ENCODE data around the gene POLR2B. TPM values are rescaled to one million over a fixed set of nuclear protein-coding genes. Genes with fewer than 3 reads are reported as not detected.

Gene POLR2B
- total RNA-seq, 2 donors from 2014 or later = 115 to 135 TPM

DNA sequence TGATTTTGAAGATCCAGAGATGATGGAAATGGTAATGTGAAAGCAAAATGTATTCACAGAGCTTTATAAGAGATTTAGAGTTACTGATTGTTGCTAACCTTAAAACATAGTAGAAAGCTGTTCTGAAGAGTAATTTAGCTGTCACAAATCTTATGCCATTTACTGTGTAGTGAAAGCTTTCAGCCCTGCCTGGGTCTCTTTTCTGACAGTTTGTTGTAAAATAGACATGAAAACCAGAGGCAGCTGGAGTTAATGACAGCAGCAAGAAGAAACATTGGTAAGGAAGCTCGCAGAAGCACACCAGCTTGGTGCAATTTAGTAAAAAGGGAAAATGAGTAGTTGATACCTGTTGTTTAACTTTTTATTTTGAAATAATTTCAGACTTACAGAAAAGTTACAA lies 21.1 kb downstream of the POLR2B start:
- Mint-ChIP-seq H3K36me3 (ENCODE audit: insufficient read depth in 2 of 2) (peaks cover 11 to 48% of the 10 kb centered on the region in 2 donors), H3K9me3 (no peaks in the 10 kb centered on the region), H3K27ac (peak overlapping the region; percentile 24)

DNA sequence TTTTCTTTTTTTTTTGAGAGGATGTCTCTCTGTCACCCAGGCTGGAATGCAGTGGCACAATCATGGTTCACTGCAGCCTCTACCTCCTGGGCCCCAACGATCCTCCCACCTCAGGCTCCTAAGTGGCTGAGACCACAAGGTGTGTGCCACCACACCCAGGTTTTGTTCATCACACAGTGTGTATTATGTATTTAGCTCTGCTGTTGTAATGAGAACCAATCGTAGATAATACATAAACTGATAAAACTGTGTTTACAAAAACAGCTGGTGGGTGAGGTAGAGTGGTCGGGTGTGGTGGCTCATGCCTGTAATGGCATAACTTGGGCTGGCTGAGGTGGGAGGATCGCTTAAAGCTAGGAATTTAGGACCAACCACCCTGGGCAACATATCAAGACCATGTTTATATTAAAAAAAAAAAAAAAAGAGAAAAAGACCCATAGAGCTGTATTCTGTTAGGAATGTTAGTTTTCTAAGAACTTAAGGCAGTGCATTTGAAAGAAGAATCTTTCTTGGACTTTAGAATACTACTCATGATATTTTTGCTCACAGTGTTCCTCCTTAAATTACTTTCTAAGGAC lies 34.9 kb downstream of the POLR2B start:
- no peaks in the 10 kb centered on the region for H3K4me1 Mint-ChIP-seq (ENCODE audit: low read depth)
- no peaks in the 10 kb centered on the region for H3K27me3 Mint-ChIP-seq (ENCODE audit: low read depth)
- H3K36me3 Mint-ChIP-seq (ENCODE audit: insufficient read depth in 2 of 2) = peaks cover 19 to 39% of the 10 kb centered on the region in 2 donors
- DNase-seq (no peak), ATAC-seq (replicated peaks in 1 of 2) (no peak)
- no peak overlapping the region for H3K27ac Mint-ChIP-seq
- no peaks in the 10 kb centered on the region for H3K9me3 Mint-ChIP-seq
- H3K4me3 Mint-ChIP-seq = no peak overlapping the region

More for the DNA sequence above, 21.1 kb downstream of the POLR2B start:
- H3K27me3 Mint-ChIP-seq (ENCODE audit: low read depth) = no peaks in the 10 kb centered on the region
- DNase-seq (no peak), ATAC-seq (replicated peaks in 1 of 2) (no peak)
- H3K4me1 Mint-ChIP-seq (ENCODE audit: low read depth) = no peaks in the 10 kb centered on the region
- no peak overlapping the region for H3K4me3 Mint-ChIP-seq

DNA sequence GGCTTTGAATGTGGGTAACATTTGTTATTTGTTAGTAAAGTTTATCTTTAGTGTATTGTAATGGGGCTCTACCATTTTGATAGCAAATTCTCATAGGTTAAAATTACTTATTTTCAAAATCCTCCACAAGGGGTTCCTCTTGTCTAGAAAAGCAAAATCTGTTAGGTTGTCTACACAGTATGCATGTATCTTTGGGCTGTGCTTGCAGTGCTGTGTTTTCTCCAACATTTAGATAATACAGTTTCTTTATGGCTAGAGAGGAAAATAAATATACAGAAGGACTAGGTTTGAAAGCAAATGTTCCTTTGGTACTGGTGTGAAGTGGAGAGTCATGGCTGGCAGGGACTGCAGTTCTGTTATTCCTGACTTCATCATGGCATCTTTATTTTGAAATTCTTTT lies 40.3 kb downstream of the POLR2B start:
- DNase-seq = no peak
- Mint-ChIP-seq H3K27ac (peak overlapping the region; percentile 7), H3K36me3 (ENCODE audit: insufficient read depth in 2 of 2) (peaks cover 21 to 46% of the 10 kb centered on the region in 2 donors)

GRCh38 chr4:57020467-57021101 lies 41.9 kb downstream of the POLR2B start:
- DNase-seq (no peak), ATAC-seq (replicated peaks in 1 of 2) (no peak)
- H3K27ac Mint-ChIP-seq = no peak overlapping the region

More for the DNA sequence above, 40.3 kb downstream of the POLR2B start:
- no peaks in the 10 kb centered on the region for H3K9me3 Mint-ChIP-seq
- H3K4me1 Mint-ChIP-seq (ENCODE audit: low read depth) = no peaks in the 10 kb centered on the region
- H3K4me3 Mint-ChIP-seq = no peak overlapping the region
- no peak for ATAC-seq (replicated peaks in 1 of 2)
- no peaks in the 10 kb centered on the region for H3K27me3 Mint-ChIP-seq (ENCODE audit: low read depth)

DNA sequence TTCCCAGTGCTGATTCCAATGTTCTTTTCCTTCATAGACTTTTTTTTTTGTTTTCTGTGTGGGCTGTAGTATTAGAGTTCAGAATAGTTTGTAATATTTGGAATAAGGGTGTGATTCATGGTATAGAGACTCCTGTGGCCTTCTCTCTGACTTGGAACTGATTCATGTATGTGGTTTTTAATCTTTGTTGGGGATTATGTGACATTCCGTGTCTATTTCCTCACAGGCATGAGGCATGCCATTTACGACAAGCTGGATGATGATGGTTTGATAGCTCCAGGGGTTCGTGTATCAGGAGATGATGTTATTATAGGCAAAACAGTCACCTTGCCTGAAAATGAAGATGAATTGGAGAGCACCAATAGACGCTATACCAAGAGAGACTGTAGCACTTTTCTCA lies 44.4 kb downstream of the POLR2B start:
- H3K36me3 Mint-ChIP-seq (ENCODE audit: insufficient read depth in 2 of 2) = peaks cover 17 to 48% of the 10 kb centered on the region in 2 donors
- H3K9me3 Mint-ChIP-seq = no peaks in the 10 kb centered on the region
- H3K4me3 Mint-ChIP-seq = no peak overlapping the region
- no peaks in the 10 kb centered on the region for H3K27me3 Mint-ChIP-seq (ENCODE audit: low read depth)
- no peak overlapping the region for H3K27ac Mint-ChIP-seq
- no peak for DNase-seq
- H3K4me1 Mint-ChIP-seq (ENCODE audit: low read depth) = peaks cover 3% of the 10 kb centered on the region
- ATAC-seq (replicated peaks in 1 of 2) = no peak

More at GRCh38 chr4:57020467-57021101, 41.9 kb downstream of the POLR2B start:
- Mint-ChIP-seq H3K36me3 (ENCODE audit: insufficient read depth in 2 of 2) (peaks cover 19 to 52% of the 10 kb centered on the region in 2 donors), H3K9me3 (no peaks in the 10 kb centered on the region), H3K4me1 (ENCODE audit: low read depth) (no peaks in the 10 kb centered on the region), H3K4me3 (no peak overlapping the region), H3K27me3 (ENCODE audit: low read depth) (no peaks in the 10 kb centered on the region)

DNA sequence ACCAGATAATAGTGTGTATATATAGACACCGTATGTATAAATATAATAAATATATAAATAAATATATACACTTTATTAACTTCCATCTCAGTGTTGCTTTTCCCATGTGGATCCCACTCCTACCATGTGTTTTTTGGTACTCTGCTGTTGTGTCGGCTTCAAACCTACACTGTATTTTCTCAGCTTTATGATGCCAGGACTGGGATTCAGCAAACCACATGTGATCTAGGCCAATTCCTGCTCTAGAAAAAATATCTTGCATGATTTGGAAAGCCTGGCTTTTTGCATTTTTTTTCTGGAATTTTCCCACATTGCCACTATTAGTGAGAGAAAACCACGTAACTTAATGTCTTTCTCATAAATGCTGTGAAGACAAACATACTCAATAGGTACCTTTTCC lies 55.8 kb downstream of the POLR2B start:
- Mint-ChIP-seq H3K9me3 (no peaks in the 10 kb centered on the region), H3K36me3 (ENCODE audit: insufficient read depth in 2 of 2) (peaks cover 0 to 7% of the 10 kb centered on the region in 2 donors), H3K4me3 (no peak overlapping the region), H3K27me3 (ENCODE audit: low read depth) (peaks cover 10% of the 10 kb centered on the region), H3K4me1 (ENCODE audit: low read depth) (no peaks in the 10 kb centered on the region), H3K27ac (no peak overlapping the region)
- no peak for ATAC-seq (replicated peaks in 1 of 2)
- DNase-seq = no peak

GRCh38 chr4:57037982-57038604 lies 59.4 kb downstream of the POLR2B start:
- DNase-seq = peak; percentile 29 to 33
- Mint-ChIP-seq H3K27ac (no peak overlapping the region), H3K36me3 (ENCODE audit: insufficient read depth in 2 of 2) (no peaks in the 10 kb centered on the region), H3K9me3 (no peaks in the 10 kb centered on the region), H3K4me3 (no peak overlapping the region), H3K27me3 (ENCODE audit: low read depth) (peaks cover 10% of the 10 kb centered on the region), H3K4me1 (ENCODE audit: low read depth) (no peaks in the 10 kb centered on the region)
- peak; percentile 50 to 56 for ATAC-seq (replicated peaks in 1 of 2)

DNA sequence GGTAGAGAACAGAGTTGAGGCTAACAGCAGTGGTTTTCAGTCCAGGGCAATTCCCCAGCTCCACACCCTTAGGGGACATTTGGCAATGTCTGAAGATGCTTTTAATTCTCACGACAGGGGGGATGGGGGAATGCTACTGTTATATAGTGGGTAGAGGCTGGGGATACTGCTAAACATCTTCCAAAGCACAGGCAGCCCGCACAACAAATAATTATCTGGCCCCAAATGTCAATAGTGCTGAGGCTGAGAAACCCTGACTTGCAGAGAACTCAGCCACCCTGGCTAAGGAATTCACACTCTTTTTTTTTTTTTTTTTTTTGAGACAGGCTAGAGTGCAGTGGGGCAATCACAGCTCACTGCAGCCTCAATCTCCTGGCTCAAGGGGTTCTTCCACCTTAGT lies 60.6 kb downstream of the POLR2B start:
- no peaks in the 10 kb centered on the region for H3K4me1 Mint-ChIP-seq (ENCODE audit: low read depth)
- H3K9me3 Mint-ChIP-seq = no peaks in the 10 kb centered on the region
- no peak for ATAC-seq (replicated peaks in 1 of 2)
- H3K36me3 Mint-ChIP-seq (ENCODE audit: insufficient read depth in 2 of 2) = no peaks in the 10 kb centered on the region
- H3K4me3 Mint-ChIP-seq = no peak overlapping the region
- no peak for DNase-seq
- peaks cover 13% of the 10 kb centered on the region for H3K27me3 Mint-ChIP-seq (ENCODE audit: low read depth)
- no peak overlapping the region for H3K27ac Mint-ChIP-seq

GRCh38 chr4:57040510-57040909 lies 61.8 kb downstream of the POLR2B start:
- Mint-ChIP-seq H3K4me3 (no peak overlapping the region), H3K4me1 (ENCODE audit: low read depth) (no peaks in the 10 kb centered on the region)
- no peak for DNase-seq

DNA sequence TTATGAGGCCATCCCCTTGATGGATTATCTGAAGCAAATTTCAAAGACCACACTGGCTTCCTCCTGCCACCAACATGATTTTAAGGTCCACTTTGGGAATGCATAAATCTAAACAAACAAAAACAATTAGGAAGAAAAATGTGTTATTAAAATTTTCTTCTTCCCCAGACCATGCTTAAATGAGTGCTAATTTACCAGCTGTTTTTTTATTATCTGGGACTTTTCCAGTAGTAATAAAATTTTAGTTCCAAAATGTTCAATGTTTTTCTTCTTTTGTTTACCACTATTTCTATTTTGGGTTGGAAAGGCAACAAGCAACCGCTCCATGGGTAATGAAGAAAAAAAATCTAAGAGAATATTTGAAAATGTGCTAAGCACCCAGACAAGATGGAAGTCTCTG lies 62.3 kb downstream of the POLR2B start:
- Mint-ChIP-seq H3K27ac (no peak overlapping the region), H3K27me3 (ENCODE audit: low read depth) (peaks cover 18% of the 10 kb centered on the region), H3K36me3 (ENCODE audit: insufficient read depth in 2 of 2) (no peaks in the 10 kb centered on the region), H3K4me3 (no peak overlapping the region), H3K4me1 (ENCODE audit: low read depth) (no peaks in the 10 kb centered on the region), H3K9me3 (no peaks in the 10 kb centered on the region)
- no peak for DNase-seq
- no peak for ATAC-seq (replicated peaks in 1 of 2)

More at GRCh38 chr4:57040510-57040909, 61.8 kb downstream of the POLR2B start:
- H3K27ac Mint-ChIP-seq = no peak overlapping the region
- H3K36me3 Mint-ChIP-seq (ENCODE audit: insufficient read depth in 2 of 2) = no peaks in the 10 kb centered on the region
- H3K9me3 Mint-ChIP-seq = no peaks in the 10 kb centered on the region
- ATAC-seq (replicated peaks in 1 of 2) = peak in 1 of 2 donors; percentile 9
- H3K27me3 Mint-ChIP-seq (ENCODE audit: low read depth) = peaks cover 16% of the 10 kb centered on the region

GRCh38 chr4:57042711-57043169 lies 64.0 kb downstream of the POLR2B start:
- no peaks in the 10 kb centered on the region for H3K9me3 Mint-ChIP-seq
- no peaks in the 10 kb centered on the region for H3K4me1 Mint-ChIP-seq (ENCODE audit: low read depth)
- ATAC-seq (replicated peaks in 1 of 2) (no peak), DNase-seq (no peak)
- no peak overlapping the region for H3K4me3 Mint-ChIP-seq
- H3K27ac Mint-ChIP-seq = no peak overlapping the region
- peaks cover 0 to 2% of the 10 kb centered on the region in 2 donors for H3K36me3 Mint-ChIP-seq (ENCODE audit: insufficient read depth in 2 of 2)
- H3K27me3 Mint-ChIP-seq (ENCODE audit: low read depth) = peaks cover 26% of the 10 kb centered on the region

GRCh38 chr4:57043347-57044251 lies 64.9 kb downstream of the POLR2B start:
- peaks cover 21% of the 10 kb centered on the region for H3K27me3 Mint-ChIP-seq (ENCODE audit: low read depth)
- H3K4me3 Mint-ChIP-seq = no peak overlapping the region
- H3K9me3 Mint-ChIP-seq = no peaks in the 10 kb centered on the region
- no peak overlapping the region for H3K27ac Mint-ChIP-seq
- peaks cover 0 to 2% of the 10 kb centered on the region in 2 donors for H3K36me3 Mint-ChIP-seq (ENCODE audit: insufficient read depth in 2 of 2)
- no peaks in the 10 kb centered on the region for H3K4me1 Mint-ChIP-seq (ENCODE audit: low read depth)
- ATAC-seq (replicated peaks in 1 of 2) (no peak), DNase-seq (no peak)

- Mint-ChIP-seq H3K9me3 (no peaks in the 10 kb centered on the region), H3K36me3 (ENCODE audit: insufficient read depth in 2 of 2) (peaks cover 0 to 2% of the 10 kb centered on the region in 2 donors), H3K27me3 (ENCODE audit: low read depth) (peaks cover 23% of the 10 kb centered on the region), H3K4me3 (no peak overlapping the region), H3K27ac (no peak overlapping the region), H3K4me1 (ENCODE audit: low read depth) (no peaks in the 10 kb centered on the region)
- ATAC-seq (replicated peaks in 1 of 2) (no peak), DNase-seq (no peak)
Measured at GRCh38 chr4:57044279-57044678, 65.6 kb downstream of the POLR2B start.

All from activated T-cell treated with anti-CD3 and anti-CD28 coated beads, Interleukin-2, amount 50 U/mL, for 72 hours (primary cell).